ENCODE results near the gene CARD8.

DNA sequence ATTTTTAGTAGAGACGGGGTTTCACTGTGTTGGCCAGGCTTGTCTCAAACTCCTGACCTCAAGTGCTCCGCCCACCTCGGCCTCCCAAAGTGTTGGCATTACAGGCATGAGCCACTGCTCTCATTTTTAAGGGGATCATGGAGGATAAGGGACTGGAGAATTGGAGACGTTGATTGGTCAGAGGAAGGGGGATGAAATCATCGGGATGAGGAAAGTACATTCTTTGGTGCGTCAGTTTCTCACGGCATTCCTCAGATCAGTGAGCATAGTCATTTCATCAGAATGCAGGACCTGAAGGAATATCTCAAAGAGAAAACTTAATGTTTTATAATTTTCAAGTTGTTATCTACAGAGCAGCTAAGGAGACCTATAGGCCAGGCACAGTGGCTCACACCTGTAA lies 28.2 kb upstream of the CARD8 start:
- TF ChIP-seq, protein P1, sequence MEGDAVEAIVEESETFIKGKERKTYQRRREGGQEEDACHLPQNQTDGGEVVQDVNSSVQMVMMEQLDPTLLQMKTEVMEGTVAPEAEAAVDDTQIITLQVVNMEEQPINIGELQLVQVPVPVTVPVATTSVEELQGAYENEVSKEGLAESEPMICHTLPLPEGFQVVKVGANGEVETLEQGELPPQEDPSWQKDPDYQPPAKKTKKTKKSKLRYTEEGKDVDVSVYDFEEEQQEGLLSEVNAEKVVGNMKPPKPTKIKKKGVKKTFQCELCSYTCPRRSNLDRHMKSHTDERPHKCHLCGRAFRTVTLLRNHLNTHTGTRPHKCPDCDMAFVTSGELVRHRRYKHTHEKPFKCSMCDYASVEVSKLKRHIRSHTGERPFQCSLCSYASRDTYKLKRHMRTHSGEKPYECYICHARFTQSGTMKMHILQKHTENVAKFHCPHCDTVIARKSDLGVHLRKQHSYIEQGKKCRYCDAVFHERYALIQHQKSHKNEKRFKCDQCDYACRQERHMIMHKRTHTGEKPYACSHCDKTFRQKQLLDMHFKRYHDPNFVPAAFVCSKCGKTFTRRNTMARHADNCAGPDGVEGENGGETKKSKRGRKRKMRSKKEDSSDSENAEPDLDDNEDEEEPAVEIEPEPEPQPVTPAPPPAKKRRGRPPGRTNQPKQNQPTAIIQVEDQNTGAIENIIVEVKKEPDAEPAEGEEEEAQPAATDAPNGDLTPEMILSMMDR (IDR thresholded peaks at IDR 0.05) = no peak
- no peak for TF ChIP-seq POLR2A (IDR thresholded peaks at IDR 0.05)
- no peak for TF ChIP-seq POLR2AphosphoS5 (IDR thresholded peaks at IDR 0.05)

All from transverse colon (tissue), 4 donors.